IPS-20b (cell line): ENCODE measurements around the gene NME7.
A peak's percentile ranks its signal among the peaks of the same experiment; 100 is the strongest.
"Not testable (repeated sequence)": the region's sequence is repeated elsewhere in the genome, so short reads cannot be mapped to it uniquely, and the experiment has no call there.

Experiments used
- H3K27ac ChIP-seq: one replicate; pipeline ENCODE4 v1.5.1; 2013; ENCODE audit warnings: low read length
- H3K27me3 ChIP-seq: 2 replicates; pipeline ENCODE4 v1.6.1; 2013; ENCODE audit warnings: mild to moderate bottlenecking, low read length, inconsistent platforms; ENCODE audit not compliant: insufficient read depth
- H3K36me3 ChIP-seq: 2 replicates; pipeline ENCODE4 v1.6.1; 2013; ENCODE audit warnings: low read depth, mild to moderate bottlenecking, inconsistent platforms, low read length, moderate library complexity; ENCODE audit not compliant: insufficient read depth
- H3K4me1 ChIP-seq: 2 replicates; pipeline ENCODE4 v1.6.1; 2013; ENCODE audit warnings: mild to moderate bottlenecking, control low read depth, inconsistent platforms, low read length, moderate library complexity; ENCODE audit not compliant: insufficient read depth
- H3K4me3 ChIP-seq: 2 replicates; pipeline ENCODE4 v1.5.1; 2013; ENCODE audit warnings: mild to moderate bottlenecking, low read length, inconsistent platforms
- H3K9ac ChIP-seq: 2 replicates; pipeline ENCODE4 v1.6.1; 2013; ENCODE audit warnings: low read depth, mild to moderate bottlenecking, inconsistent platforms, low read length, moderate library complexity
- H3K9me3 ChIP-seq: 2 replicates; pipeline ENCODE4 v1.6.1; 2013; ENCODE audit warnings: mild to moderate bottlenecking, low read depth, low read length, inconsistent platforms; ENCODE audit not compliant: insufficient read depth

NME7 gene

DNA sequence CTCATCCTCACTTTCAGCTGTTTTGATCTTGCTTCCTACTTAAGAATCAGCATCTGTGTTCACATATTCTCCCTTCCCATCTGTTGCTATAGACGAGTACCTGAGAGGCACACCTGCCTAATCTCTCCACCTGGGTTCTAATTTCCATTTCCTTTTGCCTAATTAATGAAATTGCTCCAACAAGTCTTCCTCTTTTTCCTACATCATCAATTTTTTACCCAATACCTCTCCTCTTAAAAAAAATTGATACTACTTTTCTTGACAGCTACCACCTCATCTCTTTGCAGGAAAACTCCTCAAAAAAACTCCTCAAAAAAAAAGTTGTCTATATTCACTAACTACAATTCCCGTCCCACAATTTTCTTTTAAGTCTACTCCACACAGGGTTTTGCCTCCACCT, 71.8 kb downstream of the NME7 start:
- H3K36me3 ChIP-seq: no peaks in the 10 kb centered on the region
- no peak overlapping the region for H3K27ac ChIP-seq
- no peaks in the 10 kb centered on the region for H3K4me1 ChIP-seq
- no peak overlapping the region for H3K9ac ChIP-seq
- no peaks in the 10 kb centered on the region for H3K27me3 ChIP-seq
- H3K4me3 ChIP-seq: no peak overlapping the region
- no peaks in the 10 kb centered on the region for H3K9me3 ChIP-seq

DNA sequence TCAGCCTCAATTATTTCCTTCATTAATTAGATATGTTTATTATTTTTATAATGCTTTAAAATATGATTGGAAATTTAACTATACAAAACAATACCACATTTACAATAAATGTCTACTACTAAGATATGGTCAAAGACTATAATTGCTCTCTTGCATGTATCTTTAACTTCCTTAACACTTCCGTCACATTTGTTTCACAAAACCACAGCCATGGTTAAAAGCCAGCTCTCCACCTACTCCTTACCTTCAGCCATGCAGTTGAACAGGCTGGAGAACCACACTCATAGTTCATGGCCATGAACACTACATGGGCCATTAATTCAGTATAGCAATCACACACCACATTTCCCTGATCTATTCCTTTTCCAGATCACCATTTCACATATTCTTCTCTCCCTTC, 72.2 kb downstream of the NME7 start:
- no peaks in the 10 kb centered on the region for H3K9me3 ChIP-seq
- H3K4me3 ChIP-seq: no peak overlapping the region
- no peak overlapping the region for H3K27ac ChIP-seq
- H3K4me1 ChIP-seq: no peaks in the 10 kb centered on the region
- H3K9ac ChIP-seq: no peak overlapping the region
- no peaks in the 10 kb centered on the region for H3K36me3 ChIP-seq
- no peaks in the 10 kb centered on the region for H3K27me3 ChIP-seq

DNA sequence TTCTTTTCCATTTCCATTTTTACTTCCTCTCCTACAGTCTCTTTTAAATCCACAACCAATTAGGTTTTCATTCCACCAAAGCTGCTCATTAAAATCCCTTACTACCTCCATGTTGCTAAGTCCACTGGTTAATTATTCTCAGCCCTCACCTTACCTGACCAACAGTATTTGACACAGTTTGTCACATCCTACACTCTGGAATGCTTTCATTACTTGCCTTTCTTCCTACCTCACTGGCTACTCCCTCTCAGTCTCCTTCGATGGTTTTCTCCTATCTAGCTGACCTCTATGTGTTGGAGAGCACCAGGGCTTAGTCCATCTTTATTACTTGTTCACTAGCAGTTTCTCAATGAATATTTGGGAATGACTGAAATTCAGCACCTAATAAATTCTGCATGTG, 78.6 kb downstream of the NME7 start:
- Histone ChIP-seq H3K9ac (no peak overlapping the region), H3K27me3 (no peaks in the 10 kb centered on the region), H3K4me3 (no peak overlapping the region), H3K36me3 (no peaks in the 10 kb centered on the region), H3K4me1 (peaks cover 15% of the 10 kb centered on the region), H3K9me3 (no peaks in the 10 kb centered on the region), H3K27ac (no peak overlapping the region)

DNA sequence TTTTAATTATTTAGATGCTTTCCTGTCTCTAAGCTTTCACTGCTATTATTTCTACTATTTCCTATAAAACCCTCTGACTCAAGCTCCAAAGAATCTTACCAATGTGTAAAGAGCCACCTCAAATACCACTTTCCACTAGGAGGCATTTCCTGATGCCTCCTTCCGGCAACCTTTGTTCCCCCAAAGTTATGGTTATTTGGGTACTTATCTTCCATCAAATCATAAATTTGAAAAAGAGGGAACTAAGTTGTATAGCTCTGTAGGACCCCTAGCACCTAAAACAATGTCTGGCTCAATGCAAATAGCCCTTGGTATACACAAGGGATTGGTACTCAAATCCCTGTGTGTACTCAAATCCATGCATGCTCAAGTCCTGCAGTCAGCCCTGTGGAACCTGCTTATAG, 79.6 kb downstream of the NME7 start:
- H3K9ac ChIP-seq: no peak overlapping the region
- no peaks in the 10 kb centered on the region for H3K27me3 ChIP-seq
- H3K9me3 ChIP-seq: no peaks in the 10 kb centered on the region
- H3K36me3 ChIP-seq: no peaks in the 10 kb centered on the region
- H3K4me3 ChIP-seq: 0 out of 2 replicates have a peak overlapping the region, but pooled peaks have one; percentile 3
- peaks cover 15% of the 10 kb centered on the region for H3K4me1 ChIP-seq
- H3K27ac ChIP-seq: no peak overlapping the region

DNA sequence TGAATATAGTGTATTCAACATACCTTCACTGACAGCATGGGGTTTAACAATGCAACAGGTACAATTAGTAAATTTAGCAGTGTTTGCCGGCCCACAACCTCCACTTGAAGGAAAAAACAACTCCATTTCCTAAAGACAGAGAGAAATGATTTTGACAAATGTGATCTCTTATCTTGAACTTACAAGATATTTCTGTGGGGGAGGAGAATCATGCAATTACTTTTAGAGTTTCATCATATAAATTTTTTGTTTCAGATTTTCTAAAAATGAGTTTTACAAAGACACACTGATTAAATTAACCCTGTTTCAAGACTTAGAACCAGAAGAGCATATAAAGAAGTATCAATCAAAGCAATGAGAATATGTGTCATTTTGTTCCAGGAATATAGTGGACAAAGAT, 80.3 kb downstream of the NME7 start:
- Histone ChIP-seq H3K36me3 (no peaks in the 10 kb centered on the region), H3K27ac (no peak overlapping the region), H3K27me3 (no peaks in the 10 kb centered on the region), H3K9ac (no peak overlapping the region), H3K4me3 (no peak overlapping the region), H3K9me3 (no peaks in the 10 kb centered on the region), H3K4me1 (peaks cover 15% of the 10 kb centered on the region)

DNA sequence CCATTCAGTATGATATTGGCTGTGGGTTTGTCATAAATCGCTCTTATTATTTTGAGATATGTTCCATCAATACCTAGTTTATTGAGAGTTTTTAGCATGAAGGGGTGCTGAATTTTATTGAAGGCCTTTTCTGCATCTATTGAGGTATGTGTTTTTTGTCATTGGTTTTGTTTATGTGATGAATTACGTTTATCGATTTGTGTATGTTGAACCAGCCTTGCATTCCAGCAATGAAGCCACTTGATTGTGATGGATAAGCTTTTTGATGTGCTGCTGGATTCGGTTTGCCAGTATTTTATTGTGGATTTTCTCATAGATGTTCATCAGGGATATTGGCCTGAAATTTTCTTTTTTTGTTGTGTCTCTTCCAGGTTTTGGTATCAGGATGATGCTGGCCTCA, 86.0 kb downstream of the NME7 start:
- not testable (repeated sequence) for H3K4me3 ChIP-seq, H3K27ac ChIP-seq, H3K9ac ChIP-seq, H3K4me1 ChIP-seq, H3K36me3 ChIP-seq, H3K27me3 ChIP-seq
- H3K9me3 ChIP-seq: peaks cover 15% of the 10 kb centered on the region; the same call in 1 of the 2 replicates

DNA sequence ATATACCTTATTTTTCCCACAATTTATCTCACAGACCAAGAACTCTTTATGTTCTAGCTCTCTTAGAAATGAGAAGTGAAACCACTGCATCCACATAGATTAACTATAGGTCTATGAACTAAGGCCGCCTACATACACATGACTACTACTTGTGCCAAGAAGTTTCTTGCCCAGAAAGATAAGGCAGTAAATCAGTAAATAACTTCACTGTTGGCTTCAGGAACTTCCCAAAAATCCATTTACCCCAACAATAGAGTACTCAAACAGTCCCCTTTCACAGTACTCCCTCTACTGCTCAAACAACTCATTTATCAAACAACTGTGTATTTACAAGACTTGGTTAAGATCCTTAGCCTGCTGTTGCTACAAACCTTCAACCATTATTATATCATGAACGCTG, 96.5 kb downstream of the NME7 start:
- H3K4me1 ChIP-seq: no peaks in the 10 kb centered on the region
- H3K27me3 ChIP-seq: no peaks in the 10 kb centered on the region
- H3K9me3 ChIP-seq: no peaks in the 10 kb centered on the region
- no peak overlapping the region for H3K27ac ChIP-seq
- H3K36me3 ChIP-seq: no peaks in the 10 kb centered on the region
- no peak overlapping the region for H3K9ac ChIP-seq
- H3K4me3 ChIP-seq: no peak overlapping the region

DNA sequence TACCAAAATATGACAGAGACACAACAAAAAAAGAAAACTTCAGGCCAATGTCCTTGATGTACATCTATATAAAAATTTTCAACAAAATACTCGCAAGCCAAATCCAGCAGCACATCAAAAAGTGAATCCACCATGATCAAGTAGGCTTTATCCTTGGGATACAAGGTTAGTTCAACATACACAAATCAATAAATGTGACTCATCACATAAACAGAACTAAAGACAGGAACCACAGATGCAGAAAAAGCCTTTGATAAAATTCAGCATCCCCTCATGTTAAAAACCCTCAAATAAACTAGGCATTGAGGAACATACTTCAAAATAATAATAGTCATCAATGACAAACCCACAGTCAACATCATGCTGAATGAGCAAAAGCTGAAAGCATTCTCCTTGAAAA, 101.5 kb downstream of the NME7 start:
- Histone ChIP-seq H3K4me3 (no peak overlapping the region), H3K27ac (no peak overlapping the region), H3K36me3 (no peaks in the 10 kb centered on the region), H3K27me3 (no peaks in the 10 kb centered on the region), H3K9me3 (no peaks in the 10 kb centered on the region), H3K9ac (no peak overlapping the region), H3K4me1 (no peaks in the 10 kb centered on the region)

DNA sequence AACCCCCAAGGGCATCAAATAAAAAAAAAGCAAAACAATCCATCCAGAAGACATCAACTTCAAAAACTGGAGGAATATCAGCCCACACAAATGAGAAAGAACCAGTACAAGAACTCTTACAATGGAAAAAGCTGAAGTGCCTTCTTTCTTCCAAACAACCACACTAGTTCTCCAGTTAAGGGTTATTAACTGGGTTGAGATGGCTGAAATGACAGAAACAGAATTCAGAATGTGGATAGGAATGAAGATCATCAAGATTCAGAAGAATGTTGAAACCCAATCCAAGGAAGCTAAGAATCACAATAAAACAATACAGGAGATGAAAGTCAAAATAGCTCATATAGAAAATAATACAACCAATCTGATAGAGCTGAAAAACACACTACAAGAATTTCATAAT, 104.5 kb downstream of the NME7 start:
- Histone ChIP-seq H3K4me3 (no peak overlapping the region), H3K9ac (no peak overlapping the region), H3K27ac (no peak overlapping the region), H3K27me3 (no peaks in the 10 kb centered on the region), H3K9me3 (0 out of 2 replicates have a peak, but pooled peaks cover under 1% of the 10 kb centered on the region), H3K4me1 (no peaks in the 10 kb centered on the region), H3K36me3 (no peaks in the 10 kb centered on the region)

DNA sequence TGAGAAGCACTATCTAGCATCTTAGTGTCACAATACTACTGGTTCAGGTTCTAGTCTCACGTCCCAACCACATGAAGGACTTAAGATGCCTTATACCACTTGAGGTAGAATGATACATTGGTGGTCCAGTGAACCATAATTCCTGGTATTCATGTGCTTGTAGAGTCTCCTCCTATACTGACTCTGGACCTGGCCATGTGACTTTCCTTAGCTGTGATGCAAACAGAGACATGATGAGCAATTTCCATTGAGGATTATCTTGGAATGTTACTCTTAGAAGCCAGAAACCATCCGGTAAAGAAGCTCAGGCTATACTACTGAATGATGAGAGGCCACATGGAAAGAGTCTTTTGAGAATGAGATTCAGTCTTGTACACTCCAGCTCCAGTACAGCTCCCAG, 105.7 kb downstream of the NME7 start:
- Histone ChIP-seq H3K9ac (no peak overlapping the region), H3K9me3 (peaks cover 6% of the 10 kb centered on the region; the same call in 1 of the 2 replicates), H3K4me3 (no peak overlapping the region), H3K27ac (no peak overlapping the region), H3K36me3 (no peaks in the 10 kb centered on the region), H3K4me1 (no peaks in the 10 kb centered on the region), H3K27me3 (no peaks in the 10 kb centered on the region)

DNA sequence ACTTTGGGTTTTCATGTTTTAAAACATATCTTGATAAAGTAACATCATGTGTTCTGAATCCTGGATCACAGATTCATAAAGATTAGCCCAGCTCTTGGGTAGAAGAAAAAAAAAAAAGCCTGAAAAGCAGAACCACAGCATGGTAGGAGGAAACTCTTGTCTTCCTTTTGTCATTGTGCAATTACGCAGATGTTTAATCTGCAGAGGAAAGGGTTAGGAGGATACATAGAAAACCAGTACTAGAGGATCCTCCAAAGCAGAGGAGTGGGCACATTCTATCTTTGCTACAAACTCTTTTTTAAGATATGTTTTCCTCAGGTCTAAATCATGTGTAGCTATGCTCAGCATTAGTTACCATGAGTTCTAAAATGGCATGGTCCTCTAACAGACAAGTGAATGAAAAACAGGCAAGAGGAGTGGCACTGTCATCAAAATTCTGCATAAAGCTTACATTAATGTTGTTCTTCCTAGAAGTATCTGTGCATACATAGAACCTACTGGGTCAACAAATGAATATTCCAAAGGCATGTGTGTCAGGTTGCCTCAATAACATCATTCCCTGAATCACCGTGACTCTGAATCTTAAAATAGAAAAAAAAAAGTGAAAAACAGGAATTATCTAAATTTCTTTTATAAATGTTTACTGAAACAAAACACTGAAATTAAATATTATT, 107.0 kb downstream of the NME7 start:
- H3K27ac ChIP-seq: no peak overlapping the region
- H3K27me3 ChIP-seq: no peaks in the 10 kb centered on the region
- H3K36me3 ChIP-seq: no peaks in the 10 kb centered on the region
- H3K4me3 ChIP-seq: no peak overlapping the region
- H3K9ac ChIP-seq: no peak overlapping the region
- H3K4me1 ChIP-seq: no peaks in the 10 kb centered on the region
- peaks cover 6% of the 10 kb centered on the region; the same call in 1 of the 2 replicates for H3K9me3 ChIP-seq

DNA sequence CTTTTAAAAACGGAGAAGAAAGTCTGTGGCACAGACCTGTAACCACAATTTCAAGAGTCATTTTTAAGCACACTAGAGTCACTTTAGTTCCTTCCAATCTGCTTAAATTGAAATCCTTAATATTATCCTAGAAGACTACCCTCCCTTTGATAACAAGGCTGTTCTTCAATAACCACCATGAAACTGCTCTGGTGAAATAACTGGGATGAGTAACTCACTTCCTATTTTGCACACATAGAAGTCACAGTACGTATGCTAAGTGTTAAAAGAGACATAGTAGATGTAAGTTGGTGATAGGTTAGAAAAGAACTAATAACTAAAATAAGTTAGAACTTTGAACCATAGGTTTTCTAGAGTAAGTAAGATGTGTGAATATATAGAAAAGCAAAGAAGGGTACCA, 107.8 kb downstream of the NME7 start:
- Histone ChIP-seq H3K36me3 (no peaks in the 10 kb centered on the region), H3K4me1 (no peaks in the 10 kb centered on the region), H3K27ac (no peak overlapping the region), H3K27me3 (no peaks in the 10 kb centered on the region), H3K9ac (no peak overlapping the region), H3K4me3 (no peak overlapping the region), H3K9me3 (peaks cover 6% of the 10 kb centered on the region; the same call in 1 of the 2 replicates)
